ENCODE measurements around the gene GREB1L. TPM values are rescaled to one million over a fixed set of nuclear protein-coding genes. Genes with fewer than 3 reads are reported as not detected.

GREB1L gene
- total and polyA plus RNA-seq, 2 donors from 2014 or later = 0.79 TPM; not detected in 1

DNA sequence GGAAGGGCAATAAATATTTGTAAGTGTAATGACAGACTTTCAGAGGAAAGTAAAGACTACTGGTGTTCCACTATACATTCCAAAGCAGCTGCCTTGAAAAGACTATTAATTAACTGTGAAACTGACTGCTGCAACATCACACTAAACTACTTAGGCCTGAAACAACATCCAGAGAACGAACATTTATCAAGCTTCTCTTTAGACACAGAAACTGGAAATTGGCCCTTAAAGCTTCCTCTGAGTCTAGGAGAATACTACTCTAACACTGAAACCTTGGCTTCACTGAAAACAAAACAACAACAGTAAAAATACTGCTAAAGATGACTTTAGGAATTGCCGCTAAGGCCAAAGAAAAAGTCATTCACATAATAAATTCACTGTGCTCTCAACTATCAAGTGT, 283.9 kb downstream of the GREB1L start:
- H3K9ac ChIP-seq (ENCODE audit: low read length in 3 of 3) = no peak overlapping the region
- no peaks in the 10 kb centered on the region for H3K27me3 ChIP-seq (ENCODE audit: control insufficient read depth, insufficient read depth, low read length)
- no peaks in the 10 kb centered on the region for H3K4me1 ChIP-seq (ENCODE audit: control insufficient read depth in 2 of 3, insufficient read depth in 2 of 3, low read depth in 1 of 3, low read length in 3 of 3)
- intact Hi-C loops (cut with DNase I) = no loop called here
- H3K9me3 ChIP-seq (ENCODE audit: control insufficient read depth in 2 of 3, insufficient read depth in 1 of 3, low read length in 3 of 3) = no peaks in the 10 kb centered on the region
- DNase-seq (peak in 2 of 5 donors; percentile 55 to 67), FAIRE-seq (no peak)
- no peak overlapping the region for H3K4me3 ChIP-seq (ENCODE audit: low read length in 3 of 3)
- H3K27ac ChIP-seq (ENCODE audit: low read depth in 2 of 2, low read length in 2 of 2) = no peak overlapping the region
- TF ChIP-seq, protein P1, sequence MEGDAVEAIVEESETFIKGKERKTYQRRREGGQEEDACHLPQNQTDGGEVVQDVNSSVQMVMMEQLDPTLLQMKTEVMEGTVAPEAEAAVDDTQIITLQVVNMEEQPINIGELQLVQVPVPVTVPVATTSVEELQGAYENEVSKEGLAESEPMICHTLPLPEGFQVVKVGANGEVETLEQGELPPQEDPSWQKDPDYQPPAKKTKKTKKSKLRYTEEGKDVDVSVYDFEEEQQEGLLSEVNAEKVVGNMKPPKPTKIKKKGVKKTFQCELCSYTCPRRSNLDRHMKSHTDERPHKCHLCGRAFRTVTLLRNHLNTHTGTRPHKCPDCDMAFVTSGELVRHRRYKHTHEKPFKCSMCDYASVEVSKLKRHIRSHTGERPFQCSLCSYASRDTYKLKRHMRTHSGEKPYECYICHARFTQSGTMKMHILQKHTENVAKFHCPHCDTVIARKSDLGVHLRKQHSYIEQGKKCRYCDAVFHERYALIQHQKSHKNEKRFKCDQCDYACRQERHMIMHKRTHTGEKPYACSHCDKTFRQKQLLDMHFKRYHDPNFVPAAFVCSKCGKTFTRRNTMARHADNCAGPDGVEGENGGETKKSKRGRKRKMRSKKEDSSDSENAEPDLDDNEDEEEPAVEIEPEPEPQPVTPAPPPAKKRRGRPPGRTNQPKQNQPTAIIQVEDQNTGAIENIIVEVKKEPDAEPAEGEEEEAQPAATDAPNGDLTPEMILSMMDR (IDR thresholded peaks at IDR 0.05; ENCODE audit: borderline replicate concordance, extremely low read depth, insufficient read depth) = no peak
- peaks cover 0 to 29% (median 4%) of the 10 kb centered on the region in 3 donors for H3K36me3 ChIP-seq (ENCODE audit: control insufficient read depth in 2 of 3, insufficient read depth in 3 of 3, low read length in 3 of 3)

DNA sequence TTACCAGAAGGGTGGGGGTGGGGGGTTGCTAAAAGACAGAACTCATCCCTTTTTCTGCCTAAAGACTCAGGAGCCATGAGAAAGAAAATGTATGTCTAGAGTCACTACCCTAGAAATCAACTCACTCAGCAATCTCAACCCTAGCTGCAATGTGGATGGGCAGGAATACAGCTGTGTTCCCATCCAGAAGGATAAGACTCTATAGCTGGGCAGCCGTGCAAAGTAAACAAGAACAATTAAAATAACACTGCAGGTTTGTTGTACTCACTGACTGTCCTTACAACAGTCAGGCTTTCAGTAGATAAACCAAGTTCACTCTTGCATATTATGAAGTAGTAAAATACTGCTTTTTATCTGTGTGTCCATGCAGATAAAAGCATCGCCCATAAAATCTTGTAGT, 284.4 kb downstream of the GREB1L start:
- Histone ChIP-seq H3K9me3 (ENCODE audit: control insufficient read depth in 2 of 3, insufficient read depth in 1 of 3, low read length in 3 of 3) (no peaks in the 10 kb centered on the region), H3K27me3 (ENCODE audit: control insufficient read depth, insufficient read depth, low read length) (no peaks in the 10 kb centered on the region), H3K4me1 (ENCODE audit: control insufficient read depth in 2 of 3, insufficient read depth in 2 of 3, low read depth in 1 of 3, low read length in 3 of 3) (no peaks in the 10 kb centered on the region), H3K27ac (ENCODE audit: low read depth in 2 of 2, low read length in 2 of 2) (no peak overlapping the region), H3K9ac (ENCODE audit: low read length in 3 of 3) (no peak overlapping the region), H3K36me3 (ENCODE audit: control insufficient read depth in 2 of 3, insufficient read depth in 3 of 3, low read length in 3 of 3) (peaks cover 0 to 30% (median 6%) of the 10 kb centered on the region in 3 donors), H3K4me3 (ENCODE audit: low read length in 3 of 3) (no peak overlapping the region)
- no peak for FAIRE-seq
- intact Hi-C loops (cut with DNase I) = no loop called here
- TF ChIP-seq, protein P1 (IDR thresholded peaks at IDR 0.05; ENCODE audit: borderline replicate concordance, extremely low read depth, insufficient read depth) = no peak
- DNase-seq = peak in 1 of 5 donors; percentile 5

DNA sequence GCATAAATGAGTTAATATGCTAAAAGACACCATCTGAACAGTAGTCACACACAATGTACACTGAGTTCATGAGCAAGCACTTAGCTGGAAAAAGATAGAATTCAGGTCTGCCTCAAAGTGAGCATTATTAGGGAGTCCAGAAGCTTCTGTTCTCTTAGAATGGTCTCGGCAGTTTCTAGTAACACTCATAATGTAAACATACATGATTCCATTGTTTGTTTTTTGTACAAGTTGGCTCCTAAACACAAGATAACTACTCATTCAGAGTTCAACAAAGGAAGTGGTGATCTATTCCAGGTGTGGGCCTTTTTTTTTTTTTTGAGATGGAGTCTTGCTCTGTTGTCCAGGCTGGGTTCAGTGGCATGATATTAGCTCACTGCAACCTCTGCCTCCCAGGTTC, 292.3 kb downstream of the GREB1L start:
- FAIRE-seq (no peak), DNase-seq (no peak)
- no peaks in the 10 kb centered on the region for H3K27me3 ChIP-seq (ENCODE audit: control insufficient read depth, insufficient read depth, low read length)
- intact Hi-C loops (cut with DNase I) = no loop called here
- TF ChIP-seq, protein P1 (IDR thresholded peaks at IDR 0.05; ENCODE audit: borderline replicate concordance, extremely low read depth, insufficient read depth) = no peak
- peaks cover 6 to 30% (median 12%) of the 10 kb centered on the region in 3 donors for H3K36me3 ChIP-seq (ENCODE audit: control insufficient read depth in 2 of 3, insufficient read depth in 3 of 3, low read length in 3 of 3)
- no peak overlapping the region for H3K27ac ChIP-seq (ENCODE audit: low read depth in 2 of 2, low read length in 2 of 2)
- H3K9ac ChIP-seq (ENCODE audit: low read length in 3 of 3) = no peak overlapping the region
- no peaks in the 10 kb centered on the region for H3K9me3 ChIP-seq (ENCODE audit: control insufficient read depth in 2 of 3, insufficient read depth in 1 of 3, low read length in 3 of 3)
- H3K4me1 ChIP-seq (ENCODE audit: control insufficient read depth in 2 of 3, insufficient read depth in 2 of 3, low read depth in 1 of 3, low read length in 3 of 3) = no peaks in the 10 kb centered on the region
- no peak overlapping the region for H3K4me3 ChIP-seq (ENCODE audit: low read length in 3 of 3)

DNA sequence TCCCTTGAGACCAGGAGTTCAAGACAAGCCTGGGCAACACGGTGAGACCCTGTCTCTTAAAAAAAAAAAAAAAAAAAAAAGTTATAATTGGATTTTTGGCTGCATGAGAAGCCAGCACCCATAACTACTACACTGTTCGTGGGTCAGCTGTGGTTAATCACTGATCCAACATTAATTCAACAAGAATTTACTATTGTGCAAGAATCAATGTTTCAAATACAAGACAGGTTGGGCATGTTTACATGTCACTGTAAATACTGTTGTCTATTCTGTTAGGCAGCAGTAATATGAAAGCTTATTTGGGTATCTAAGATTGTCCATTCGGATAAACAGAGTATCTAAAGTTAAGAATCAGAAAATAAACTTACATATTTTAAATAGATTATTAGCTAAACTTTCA, 296.2 kb downstream of the GREB1L start:
- H3K9me3 ChIP-seq (ENCODE audit: control insufficient read depth in 2 of 3, insufficient read depth in 1 of 3, low read length in 3 of 3) = no peaks in the 10 kb centered on the region
- DNase-seq (no peak), FAIRE-seq (no peak)
- no peak overlapping the region for H3K9ac ChIP-seq (ENCODE audit: low read length in 3 of 3)
- no peak overlapping the region for H3K27ac ChIP-seq (ENCODE audit: low read depth in 2 of 2, low read length in 2 of 2)
- H3K4me1 ChIP-seq (ENCODE audit: control insufficient read depth in 2 of 3, insufficient read depth in 2 of 3, low read depth in 1 of 3, low read length in 3 of 3) = no peaks in the 10 kb centered on the region
- TF ChIP-seq, protein P1 (IDR thresholded peaks at IDR 0.05; ENCODE audit: borderline replicate concordance, extremely low read depth, insufficient read depth) = no peak
- no peak overlapping the region for H3K4me3 ChIP-seq (ENCODE audit: low read length in 3 of 3)
- H3K36me3 ChIP-seq (ENCODE audit: control insufficient read depth in 2 of 3, insufficient read depth in 3 of 3, low read length in 3 of 3) = peaks cover 2 to 6% (median 3%) of the 10 kb centered on the region in 3 donors
- H3K27me3 ChIP-seq (ENCODE audit: control insufficient read depth, insufficient read depth, low read length) = no peaks in the 10 kb centered on the region
- intact Hi-C loops (cut with DNase I) = no loop called here
